Endothelial cell of umbilical vein (primary cell): ENCODE measurements around the gene KIF9. TPM values are rescaled to one million over a fixed set of nuclear protein-coding genes. Genes with fewer than 3 reads are reported as not detected.
"Not testable (repeated sequence)": the region's sequence is repeated elsewhere in the genome, so short reads cannot be mapped to it uniquely, and the experiment has no call there.

Experiments used
- BruUV-seq: library from RNA; stranded (reverse); fragments of 400-500 nt; replicated peaks from 2 replicates; lab custom pipeline; 2021; lab: Mats Ljungman, UMichigan
- CTCF ChIA-PET: fragments of 300-600, 350-600 bp; sonication (Branson Sonifier 250); formaldehyde crosslinking; loops from one replicate; lab custom pipeline; 2021; ENCODE audit warnings: antibody characterized with exemption, inconsistent platforms; lab: Charles Lee
- POLR2A ChIA-PET: fragments of 300-600, 350-600 bp; sonication (Branson Sonifier 250); formaldehyde crosslinking; loops from one replicate; lab custom pipeline; 2021; ENCODE audit warnings: antibody characterized with exemption, inconsistent platforms; lab: Charles Lee
- DNase-seq: peaks from one replicate; pipeline ENCODE4 v3.0.0-alpha.2; 2011; ENCODE audit warnings: low read depth, low spot score
- FAIRE-seq: peaks from 2 replicates; lab custom pipeline; 2011; peaks lifted over from hg19 to GRCh38; lab: Jason Lieb, UNC
- H2AFZ ChIP-seq: 2 replicates; pipeline ENCODE4 v1.6.0; 2012; ENCODE audit warnings: low read depth, low read length, control low read depth, inconsistent platforms
- H3K27ac ChIP-seq: 2 replicates; pipeline ENCODE4 v1.5.1; 2011; ENCODE audit warnings: low read depth, mild to moderate bottlenecking, control low read depth, low read length, moderate library complexity; ENCODE audit not compliant: insufficient read depth
- H3K27me3 ChIP-seq, 2 experiments: 2 replicates each; pipeline versions ENCODE4 v1.6.0 to v1.6.1; 2011; ENCODE audit warnings: low read length in 2 of 2, mixed read lengths in 1 of 2; ENCODE audit not compliant: control insufficient read depth in 2 of 2, insufficient read depth in 2 of 2
- H3K36me3 ChIP-seq, 2 experiments: 2 replicates in 1 of 2; 3 replicates in 1 of 2; pipeline ENCODE4 v1.5.1; 2011; ENCODE audit warnings: low read length in 2 of 2, mild to moderate bottlenecking in 1 of 2, moderate library complexity in 1 of 2; ENCODE audit not compliant: control insufficient read depth in 2 of 2, insufficient read depth in 2 of 2; ENCODE audit errors: extremely low read depth in 1 of 2
- H3K4me1 ChIP-seq: 3 replicates; pipeline ENCODE4 v1.5.1; 2011; ENCODE audit warnings: mild to moderate bottlenecking, low read length; ENCODE audit not compliant: control insufficient read depth, insufficient read depth; ENCODE audit errors: extremely low read depth
- H3K4me2 ChIP-seq: 2 replicates; pipeline ENCODE4 v1.6.1; 2011; ENCODE audit warnings: low read length, control low read depth, mixed read lengths; ENCODE audit not compliant: insufficient read depth
- H3K4me3 ChIP-seq, 3 experiments: fragments of 200-600 bp in 1 of 3; sonication (generic), shearing (Covaris generic) in 1 of 3; replicated peaks in 1 of 3; 2 replicates each; pipeline ENCODE4 v1.5.1; 2011 to 2016; ENCODE audit warnings: control low read depth in 3 of 3, low read length in 3 of 3, mild to moderate bottlenecking in 2 of 3, inconsistent platforms in 1 of 3, low read depth in 1 of 3, moderate library complexity in 1 of 3; ENCODE audit not compliant: insufficient read depth in 1 of 3
- H3K79me2 ChIP-seq: 2 replicates; pipeline ENCODE4 v1.6.0; 2012; ENCODE audit warnings: low read length, inconsistent platforms; ENCODE audit not compliant: control insufficient read depth, insufficient read depth
- H3K9ac ChIP-seq: replicated peaks from 2 replicates; pipeline ENCODE3; 2011; ENCODE audit warnings: low read length, control low read depth; ENCODE audit not compliant: insufficient read depth; ENCODE audit errors: extremely low read depth
- H3K9me1 ChIP-seq: replicated peaks from 3 replicates; pipeline ENCODE4 v1.6.0; 2011; ENCODE audit warnings: mild to moderate bottlenecking, low read length; ENCODE audit not compliant: control insufficient read depth, insufficient read depth; ENCODE audit errors: extremely low read depth
- H3K9me3 ChIP-seq: replicated peaks from 2 replicates; pipeline ENCODE4 v1.5.1; 2012; ENCODE audit warnings: low read length, inconsistent platforms; ENCODE audit not compliant: control insufficient read depth, insufficient read depth
- H4K20me1 ChIP-seq: replicated peaks from 2 replicates; pipeline ENCODE3; 2011; ENCODE audit warnings: mild to moderate bottlenecking, low read length; ENCODE audit not compliant: control insufficient read depth, insufficient read depth; ENCODE audit errors: extremely low read depth
- EZH2 ChIP-seq: IDR thresholded peaks from 2 replicates; pipeline ENCODE4 v1.6.1; 2012; ENCODE audit warnings: borderline replicate concordance, low read depth, mild to moderate bottlenecking, moderate library complexity, low read length, inconsistent platforms; ENCODE audit not compliant: severe bottlenecking
- FOS ChIP-seq: IDR thresholded peaks from 2 replicates; pipeline ENCODE4 v1.6.1; 2011; ENCODE audit warnings: mild to moderate bottlenecking, low read length, moderate library complexity, borderline replicate concordance; ENCODE audit not compliant: insufficient read depth
- GATA2 ChIP-seq: IDR thresholded peaks from 2 replicates; pipeline ENCODE4 v1.7.0; 2011; ENCODE audit warnings: low read depth, mild to moderate bottlenecking, moderate library complexity, mixed read lengths, low read length; ENCODE audit not compliant: insufficient read length, insufficient read depth
- JUN ChIP-seq: IDR thresholded peaks from 2 replicates; pipeline ENCODE4 v1.6.1; 2011; ENCODE audit warnings: borderline replicate concordance, low read depth; ENCODE audit not compliant: insufficient read length, insufficient read depth
- MYC ChIP-seq: IDR thresholded peaks from one replicate; pipeline ENCODE4 v1.6.1; 2011; ENCODE audit warnings: mild to moderate bottlenecking, low read depth, low read length
- POLR2A ChIP-seq: IDR thresholded peaks from 2 replicates; pipeline ENCODE4 v1.6.1; 2012; ENCODE audit warnings: low read depth, mild to moderate bottlenecking, control low read depth, low read length
- POLR2AphosphoS5 ChIP-seq: IDR thresholded peaks from 2 replicates; pipeline ENCODE4 v1.6.1; 2012; ENCODE audit warnings: low read depth, mild to moderate bottlenecking, control low read depth, low read length, moderate library complexity; ENCODE audit not compliant: insufficient read depth
- dilution Hi-C: fragments of 300-500 bp; cut with MboI; formaldehyde crosslinking; loops from one replicate; pipeline ENCODE4 v1.15.0; 2019; ENCODE audit warnings: low sequenced_read_pairs; ENCODE audit not compliant: extremely low pct_ligation_motif_present
- intact Hi-C: fragments of 100-400 bp; cut with micrococcal nuclease; formaldehyde crosslinking; loops from one replicate; pipeline ENCODE4 v1.10.0; 2022
- polyA plus RNA-seq, 4 experiments: library from polyadenylated mRNA; depleted of rRNA in 3 of 4; stranded (reverse) in 3 of 4; unstranded in 1 of 4; fragments of >200 nt; gene quantifications; 2 replicates each; pipeline versions ENCODE4 v1.2.1 to v1.2.3, GENCODE V29; 2011 to 2012; ENCODE audit warnings: missing spikeins in 1 of 4
- total RNA-seq: library from RNA; stranded (reverse); gene quantifications from 2 replicates; pipeline ENCODE4 v1.2.3, GENCODE V29; 2021
- TF ChIP-seq, protein P1 (sequence below), 2 donors: IDR thresholded peaks; 1 replicate in 1 of 2; 2 replicates in 1 of 2; pipeline ENCODE4 v1.5.1; 2011; ENCODE audit warnings: low read length in 2 of 2, mild to moderate bottlenecking in 2 of 2, moderate library complexity in 2 of 2, control low read depth in 1 of 2, inconsistent platforms in 1 of 2, low read depth in 1 of 2; ENCODE audit not compliant: insufficient read depth in 1 of 2; ENCODE audit errors: extremely low read depth in 1 of 2
- TF ChIP-seq, protein P2 (sequence below): IDR thresholded peaks from 2 replicates; pipeline ENCODE4 v1.6.1; 2011; ENCODE audit not compliant: insufficient read depth, insufficient read length

KIF9 gene
- total and polyA plus RNA-seq, 2 donors (not counting 3 experiments of a cell fraction or from before 2014, with no cell fraction given), result 20.5 to 22.4 TPM

DNA sequence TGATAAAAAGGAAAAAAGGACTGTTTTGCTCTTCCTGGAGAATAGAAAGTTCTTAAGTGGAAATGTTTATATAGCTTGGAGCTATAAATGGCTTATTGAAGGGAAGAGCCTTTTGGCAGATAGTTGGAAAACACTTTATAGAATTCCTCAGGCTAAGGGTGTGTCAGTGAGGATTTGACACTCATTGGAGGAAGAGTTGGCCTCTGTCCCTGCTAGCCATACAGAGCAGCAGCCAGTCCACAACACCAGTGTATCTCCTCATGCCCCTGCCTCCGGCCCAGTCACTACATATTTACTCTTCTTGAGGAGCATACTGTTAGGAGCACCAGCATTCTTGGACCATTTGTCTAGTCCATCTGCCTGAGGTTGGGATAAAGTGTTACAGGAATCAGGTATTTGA lies 36.3 kb upstream of the KIF9 start:
- Histone ChIP-seq H3K9me1 (no peaks in the 10 kb centered on the region), H3K36me3 (peaks cover 0 to 9% of the 10 kb centered on the region in 2 experiments), H4K20me1 (no peaks in the 10 kb centered on the region), H3K4me1 (peaks cover 11% of the 10 kb centered on the region), H3K27ac (no peak overlapping the region), H3K4me2 (no peak overlapping the region), H3K79me2 (peaks cover 4% of the 10 kb centered on the region), H3K9me3 (no peaks in the 10 kb centered on the region), H3K9ac (no peak overlapping the region), H3K4me3 (no peak overlapping the region), H2AFZ (no peak overlapping the region), H3K27me3 (no peaks in the 10 kb centered on the region)
- intact Hi-C loops (no loop called here), dilution Hi-C loops (no loop called here)
- no peak for TF ChIP-seq GATA2
- TF ChIP-seq, protein P1, sequence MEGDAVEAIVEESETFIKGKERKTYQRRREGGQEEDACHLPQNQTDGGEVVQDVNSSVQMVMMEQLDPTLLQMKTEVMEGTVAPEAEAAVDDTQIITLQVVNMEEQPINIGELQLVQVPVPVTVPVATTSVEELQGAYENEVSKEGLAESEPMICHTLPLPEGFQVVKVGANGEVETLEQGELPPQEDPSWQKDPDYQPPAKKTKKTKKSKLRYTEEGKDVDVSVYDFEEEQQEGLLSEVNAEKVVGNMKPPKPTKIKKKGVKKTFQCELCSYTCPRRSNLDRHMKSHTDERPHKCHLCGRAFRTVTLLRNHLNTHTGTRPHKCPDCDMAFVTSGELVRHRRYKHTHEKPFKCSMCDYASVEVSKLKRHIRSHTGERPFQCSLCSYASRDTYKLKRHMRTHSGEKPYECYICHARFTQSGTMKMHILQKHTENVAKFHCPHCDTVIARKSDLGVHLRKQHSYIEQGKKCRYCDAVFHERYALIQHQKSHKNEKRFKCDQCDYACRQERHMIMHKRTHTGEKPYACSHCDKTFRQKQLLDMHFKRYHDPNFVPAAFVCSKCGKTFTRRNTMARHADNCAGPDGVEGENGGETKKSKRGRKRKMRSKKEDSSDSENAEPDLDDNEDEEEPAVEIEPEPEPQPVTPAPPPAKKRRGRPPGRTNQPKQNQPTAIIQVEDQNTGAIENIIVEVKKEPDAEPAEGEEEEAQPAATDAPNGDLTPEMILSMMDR (IDR thresholded peaks at IDR 0.05; ENCODE audit: extremely low read depth in 1 of 2, insufficient read depth in 1 of 2, low read depth in 1 of 2, low read length in 2 of 2), result no peak
- TF ChIP-seq MYC, result no peak
- no peak for TF ChIP-seq EZH2
- TF ChIP-seq POLR2AphosphoS5, result no peak
- TF ChIP-seq, protein P2, sequence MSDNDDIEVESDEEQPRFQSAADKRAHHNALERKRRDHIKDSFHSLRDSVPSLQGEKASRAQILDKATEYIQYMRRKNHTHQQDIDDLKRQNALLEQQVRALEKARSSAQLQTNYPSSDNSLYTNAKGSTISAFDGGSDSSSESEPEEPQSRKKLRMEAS, result no peak
- TF ChIP-seq JUN, result no peak
- no peak for TF ChIP-seq POLR2A
- no peak for TF ChIP-seq FOS
- no peak for DNase-seq
- POLR2A ChIA-PET, result interaction anchor here (0.6 kb wide), 1 partner anchor 623 kb away, joined by 3 read pairs; no protein-coding TSS in a partner anchor
- FAIRE-seq, result no peak
- BruUV-seq, result no TSS peak
- CTCF ChIA-PET, result no interaction called here

DNA sequence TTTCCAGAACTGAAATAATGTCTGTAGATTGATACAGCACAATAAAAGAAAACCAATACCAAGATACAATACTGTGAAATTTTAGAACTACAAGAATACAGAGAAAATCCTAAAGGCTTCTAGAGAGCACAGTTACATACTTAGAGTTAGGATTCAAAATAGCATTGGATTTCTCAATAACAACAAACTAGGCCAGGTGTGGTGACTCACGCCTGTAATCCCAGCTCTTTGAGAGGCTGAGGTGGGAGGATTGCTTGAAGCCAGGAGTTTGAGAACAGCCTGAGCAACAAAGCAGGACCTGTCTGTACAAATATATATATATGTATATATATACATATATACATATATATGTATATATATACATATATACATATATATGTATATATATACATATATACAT lies 33.6 kb upstream of the KIF9 start:
- H2AFZ ChIP-seq, H3K4me3 ChIP-seq, intact Hi-C loops, DNase-seq, H4K20me1 ChIP-seq, H3K36me3 ChIP-seq, BruUV-seq, dilution Hi-C loops, H3K9me3 ChIP-seq, H3K9me1 ChIP-seq, H3K27ac ChIP-seq, H3K27me3 ChIP-seq, FAIRE-seq, CTCF ChIA-PET, POLR2A ChIA-PET, H3K4me2 ChIP-seq, H3K9ac ChIP-seq, H3K79me2 ChIP-seq: not testable (repeated sequence)
- H3K4me1 ChIP-seq, result peaks cover 11% of the 10 kb centered on the region
